HG03039 (cell line): ENCODE measurements around the gene ITPA.

Experiments
- ATAC-seq: cut with Tn5 transposase; IDR thresholded peaks from one replicate; pipeline ENCODE4 v1.9.1; 2021; ENCODE audit warnings: mild to moderate bottlenecking, moderate library complexity; ENCODE audit not compliant: unreplicated experiment

ITPA gene

GRCh38 chr20:3243718-3244358, 34.5 kb downstream of the ITPA start:
- ATAC-seq = no peak

- no peak for ATAC-seq
These were observed 35.3 kb downstream of the ITPA start for GRCh38 chr20:3244613-3245012.

- ATAC-seq = no peak
These were observed 35.9 kb downstream of the ITPA start for GRCh38 chr20:3245156-3245555.

- ATAC-seq = no peak
These were observed 36.4 kb downstream of the ITPA start for GRCh38 chr20:3245711-3246110.

- ATAC-seq = no peak
These were observed 37.4 kb downstream of the ITPA start for GRCh38 chr20:3246682-3247081.

GRCh38 chr20:3247638-3248037, 38.3 kb downstream of the ITPA start:
- no peak for ATAC-seq

- ATAC-seq = no peak
These were observed 39.1 kb downstream of the ITPA start for GRCh38 chr20:3248167-3248992.

- no peak for ATAC-seq
These were observed 39.7 kb downstream of the ITPA start for GRCh38 chr20:3248993-3249347.

GRCh38 chr20:3250091-3250504, 40.8 kb downstream of the ITPA start:
- ATAC-seq = no peak

GRCh38 chr20:3251806-3252205, 42.5 kb downstream of the ITPA start:
- ATAC-seq = no peak

- no peak for ATAC-seq
These were observed 46.4 kb downstream of the ITPA start for GRCh38 chr20:3255728-3256127.

- no peak for ATAC-seq
These were observed 49.1 kb downstream of the ITPA start for GRCh38 chr20:3258429-3258828.

- no peak for ATAC-seq
These were observed 53.3 kb downstream of the ITPA start for GRCh38 chr20:3262566-3262965.

GRCh38 chr20:3270051-3270450, 60.8 kb downstream of the ITPA start:
- no peak for ATAC-seq

GRCh38 chr20:3273371-3273770, 64.1 kb downstream of the ITPA start:
- no peak for ATAC-seq
